Stimulated activated CD4-positive, alpha-beta T cell treated with anti-CD3 and anti-CD28 coated beads, Interleukin-1b, Interleukin-23, amount 100 ng/mL, for 24 hours (primary cell): Measurements from ENCODE around the gene LGR6.

ENCODE experiments used
- DNase-seq, 4 experiments: peaks; one replicate each; pipeline ENCODE4 v3.0.0-alpha.2; 2020; ENCODE audit warnings: low read depth in 4 of 4, low spot score in 1 of 4

LGR6 gene

GRCh38 chr1:202365092-202365815 is 171.7 kb downstream of the LGR6 start:
- no peak for DNase-seq

GRCh38 chr1:202367271-202367670 is 173.7 kb downstream of the LGR6 start:
- no peak for DNase-seq
